HepG2 (cell line): ENCODE results near the gene ACSF3. TPM values are rescaled to one million over a fixed set of nuclear protein-coding genes. Genes with fewer than 3 reads are reported as not detected.

Source experiments
- ATAC-seq: fragments of 200-7000 bp; cut with Tn5 transposase; 3 replicates; pipeline ENCODE4 v1.9.1; 2020; ENCODE audit warnings: mild to moderate bottlenecking, moderate library complexity
- BruUV-seq: library from RNA; stranded (reverse); fragments of 400-500 nt; replicated peaks from 2 replicates; lab custom pipeline; 2021; lab: Mats Ljungman, UMichigan
- CTCF ChIA-PET: fragments of 300-600 bp; formaldehyde crosslinking; extraction: SDS; loops from one replicate; lab custom pipeline; 2021; ENCODE audit warnings: low total read pairs, inconsistent platforms, low intra/inter-chr PET ratio; lab: Yijun Ruan, JAX
- POLR2A ChIA-PET: fragments of 350-600 bp; sonication (Branson Sonifier 250); formaldehyde crosslinking; loops from one replicate; lab custom pipeline; 2020; ENCODE audit warnings: antibody characterized with exemption, inconsistent platforms; lab: Yijun Ruan, JAX
- DNase-seq: peaks from one replicate; pipeline ENCODE4 v3.0.0-alpha.2; 2015; ENCODE audit warnings: low spot score
- FAIRE-seq: peaks from 3 replicates; lab custom pipeline; 2011; peaks lifted over from hg19 to GRCh38; lab: Jason Lieb, UNC
- H2AFZ ChIP-seq: one replicate; pipeline ENCODE4 v1.6.1; 2011; ENCODE audit warnings: low read length, inconsistent platforms
- H3K27ac ChIP-seq: fragments of 300-600 bp; 3 replicates; pipeline ENCODE4 v1.8.0; 2011; ENCODE audit warnings: mixed run types, mild to moderate bottlenecking, mixed read lengths, low read length, inconsistent platforms; ENCODE audit not compliant: insufficient read depth; ENCODE audit errors: extremely low read length
- H3K27me3 ChIP-seq, 2 experiments: fragments of 200-600 bp in 1 of 2; 2 replicates in 1 of 2; 3 replicates in 1 of 2; pipeline versions ENCODE4 v1.6.0 to v1.8.0; 2011; ENCODE audit warnings: low read length in 2 of 2, mild to moderate bottlenecking in 2 of 2, moderate library complexity in 2 of 2, inconsistent platforms in 1 of 2; ENCODE audit not compliant: insufficient read depth in 2 of 2, control insufficient read depth in 1 of 2
- H3K36me3 ChIP-seq, 2 experiments: fragments of 200-600 bp in 1 of 2; replicated peaks in 1 of 2; 2 replicates in 1 of 2; 3 replicates in 1 of 2; pipeline versions ENCODE4 v1.5.1 to v1.8.0; 2011; ENCODE audit warnings: low read length in 2 of 2, inconsistent platforms in 1 of 2; ENCODE audit not compliant: insufficient read depth in 2 of 2, control insufficient read depth in 1 of 2
- H3K4me1 ChIP-seq: 2 replicates; pipeline ENCODE4 v1.5.1; 2012; ENCODE audit warnings: low read length, inconsistent platforms; ENCODE audit not compliant: insufficient read depth
- H3K4me2 ChIP-seq: 2 replicates; pipeline ENCODE4 v1.6.0; 2011; ENCODE audit warnings: low read depth, low read length, inconsistent platforms
- H3K4me3 ChIP-seq, 3 experiments: fragments of 200-600 bp in 1 of 3; sonication (generic), shearing (Covaris generic) in 1 of 3; replicated peaks in 1 of 3; 2 replicates each; pipeline ENCODE4 v1.5.1; 2011 to 2016; ENCODE audit warnings: low read length in 3 of 3, inconsistent platforms in 2 of 3, low read depth in 2 of 3, mild to moderate bottlenecking in 2 of 3, control low read depth in 1 of 3, mixed read lengths in 1 of 3; ENCODE audit not compliant: insufficient read depth in 1 of 3
- H3K79me2 ChIP-seq: one replicate; pipeline ENCODE4 v1.6.1; 2011; ENCODE audit warnings: low read length, inconsistent platforms; ENCODE audit not compliant: insufficient read depth
- H3K9ac ChIP-seq: 2 replicates; pipeline ENCODE4 v1.6.0; 2011; ENCODE audit warnings: mild to moderate bottlenecking, low read depth, low read length, inconsistent platforms; ENCODE audit not compliant: insufficient read depth
- H3K9me3 ChIP-seq: 2 replicates; pipeline ENCODE4 v1.5.1; 2012; ENCODE audit warnings: mild to moderate bottlenecking, low read length
- H4K20me1 ChIP-seq: 2 replicates; pipeline ENCODE4 v1.6.0; 2011; ENCODE audit warnings: inconsistent platforms, mild to moderate bottlenecking, low read length, moderate library complexity; ENCODE audit not compliant: insufficient read depth
- EZH2 ChIP-seq: conservative IDR thresholded peaks from 2 replicates; pipeline ENCODE4 v1.6.1; 2012; ENCODE audit warnings: mild to moderate bottlenecking, low read depth, low read length, moderate library complexity
- KDM5B ChIP-seq: sonication (generic); formaldehyde crosslinking; IDR thresholded peaks from 2 replicates; pipeline ENCODE4 v1.4.0; 2020; ENCODE audit warnings: missing genetic modification reagents, mild to moderate bottlenecking, borderline replicate concordance
- POLR2AphosphoS5 ChIP-seq: IDR thresholded peaks from 2 replicates; pipeline ENCODE4 v1.6.1; 2012; ENCODE audit warnings: low read depth, low read length
- TBX2 ChIP-seq: sonication (generic); formaldehyde crosslinking; IDR thresholded peaks from 2 replicates; pipeline ENCODE4 v1.5.0; 2020; ENCODE audit warnings: missing genetic modification reagents, mild to moderate bottlenecking, borderline replicate concordance
- TBX3 ChIP-seq: fragments of 450-650 bp; IDR thresholded peaks from 2 replicates; pipeline ENCODE4 v1.6.1; 2017; ENCODE audit warnings: antibody characterized with exemption, mild to moderate bottlenecking, inconsistent platforms, borderline replicate concordance
- ZNF687 ChIP-seq: sonication (generic); formaldehyde crosslinking; IDR thresholded peaks from 2 replicates; pipeline ENCODE4 v1.5.1; 2020; ENCODE audit warnings: mild to moderate bottlenecking, missing genetic modification reagents, moderate library complexity
- ZNF781 ChIP-seq: sonication (generic); formaldehyde crosslinking; IDR thresholded peaks from 2 replicates; pipeline ENCODE4 v1.5.1; 2020; ENCODE audit warnings: borderline replicate concordance, mild to moderate bottlenecking, missing genetic modification reagents; ENCODE audit errors: not compliant biosample characterization
- WGBS: methylation state at CpG from one replicate; pipeline ENCODE4 v1.1.6; 2017; ENCODE audit warnings: low lambda C conversion rate; 5-methylcytosine and 5-hydroxymethylcytosine counted together
- in situ Hi-C: cut with HindIII; loops from 2 replicates; pipeline ENCODE4 v1.10.0; 2017; ENCODE audit warnings: low pct_unique_long_range_greater_than_20kb; ENCODE audit not compliant: extremely low pct_ligation_motif_present
- intact Hi-C: fragments of 100-400 bp; cut with micrococcal nuclease; formaldehyde crosslinking; loops from one replicate; pipeline ENCODE4 v1.10.0; 2022; ENCODE audit not compliant: unreplicated experiment
- polyA plus RNA-seq, 8 experiments: library from polyadenylated mRNA; depleted of rRNA in 3 of 8; stranded (reverse) in 7 of 8; unstranded in 1 of 8; fragments of >200 nt; fragmentation: Illumina TruSeq in 4 of 8; extraction: Trizol in 4 of 8; gene quantifications; 2 replicates each; pipeline versions ENCODE4 v1.2.1 to v1.2.3, GENCODE V29; 2011 to 2016; ENCODE audit warnings: low read depth in 4 of 8, missing spikeins in 1 of 8, mixed read lengths in 1 of 8; ENCODE audit not compliant: insufficient read depth in 1 of 8
- total RNA-seq, 5 experiments: library from RNA; depleted of rRNA; stranded (reverse); fragments of >200 nt; fragmentation: Illumina TruSeq; extraction: Trizol; gene quantifications; 2 replicates each; pipeline ENCODE4 v1.2.3, GENCODE V29; 2016; ENCODE audit warnings: low read depth in 1 of 5

ACSF3 gene
- total and polyA plus RNA-seq, 2 of the 13 experiments (the other 11 are each of a cell fraction or from before 2014, with no cell fraction given) = 14.9 to 30.6 TPM

- CTCF ChIA-PET = no interaction called here
- H3K4me2 ChIP-seq = peak overlapping the region; percentile 22; the same call in 1 of the 2 replicates
- 14% methylated on average over 7 of the region's 15 CpGs for WGBS
- H3K9ac ChIP-seq = no peak overlapping the region
- no peak overlapping the region for H2AFZ ChIP-seq
- DNase-seq = no peak
- no peaks in the 10 kb centered on the region for H3K36me3 ChIP-seq
- no peak for FAIRE-seq
- POLR2A ChIA-PET = no interaction called here
- H4K20me1 ChIP-seq = no peaks in the 10 kb centered on the region
- no peaks in the 10 kb centered on the region for H3K79me2 ChIP-seq
- peak; percentile 40; the same call in 1 of the 2 replicates for TF ChIP-seq TBX3
- TF ChIP-seq POLR2AphosphoS5 = no peak
- 0 out of 2 replicates have a peak, but pooled peaks have one; percentile 25 for TF ChIP-seq KDM5B
- peak; percentile 56 for TF ChIP-seq TBX2 (CRISPR knock-in tag)
- TF ChIP-seq ZNF687 (CRISPR knock-in tag) = peak; percentile 31; the same call in 1 of the 2 replicates
- TF ChIP-seq EZH2 = 0 out of 2 replicates have a peak, but pooled peaks have one; percentile 41
- TF ChIP-seq ZNF781 = no peak
- BruUV-seq = no TSS peak
- peaks cover 18 to 60% of the 10 kb centered on the region in 2 experiments for H3K27me3 ChIP-seq
- in situ Hi-C loops (no loop called here), intact Hi-C loops (no loop called here)
- H3K4me3 ChIP-seq = no peak overlapping the region; a peak in 1 of 6 replicates
- no peak overlapping the region for H3K27ac ChIP-seq
- peaks cover 56% of the 10 kb centered on the region for H3K4me1 ChIP-seq
- no peaks in the 10 kb centered on the region for H3K9me3 ChIP-seq
- peak; percentile 38 for ATAC-seq
These were observed 5.6 kb upstream of the ACSF3 start for GRCh38 chr16:89087922-89088497.
